HEK293 (cell line): ENCODE results near the gene MNT.

Experiments used
- CTCF ChIA-PET: fragments of 350-600 bp; formaldehyde crosslinking; extraction: SDS; loops from one replicate; lab custom pipeline; 2021; ENCODE audit warnings: antibody characterized with exemption; lab: Yijun Ruan, JAX
- POLR2A ChIA-PET: fragments of 300-600 bp; formaldehyde crosslinking; extraction: SDS; loops from one replicate; lab custom pipeline; 2020; ENCODE audit warnings: antibody characterized with exemption, inconsistent platforms; lab: Yijun Ruan, JAX
- H3K27ac ChIP-seq: fragments of 200-500 bp; sonication (Bioruptor generic); 2 replicates; pipeline ENCODE4 v1.5.1; 2014; ENCODE audit warnings: low read depth, low read length, control low read depth, inconsistent platforms; ENCODE audit errors: extremely low read depth
- H3K36me3 ChIP-seq, 2 experiments: fragments of 200-500 bp in 1 of 2; sonication (Bioruptor generic) in 1 of 2; 1 replicate in 1 of 2; 2 replicates in 1 of 2; pipeline ENCODE4 v1.5.1; 2014 to 2017; ENCODE audit warnings: inconsistent platforms in 2 of 2, low read length in 2 of 2; ENCODE audit not compliant: control insufficient read depth in 2 of 2, insufficient read depth in 1 of 2
- H3K4me1 ChIP-seq: fragments of 200-500 bp; sonication (Bioruptor generic); 2 replicates; pipeline ENCODE4 v1.5.1; 2014; ENCODE audit warnings: mild to moderate bottlenecking, low read length, inconsistent platforms; ENCODE audit not compliant: control insufficient read depth, insufficient read depth
- H3K4me3 ChIP-seq: 2 replicates; pipeline ENCODE4 v1.5.1; 2011; ENCODE audit warnings: low read depth, mild to moderate bottlenecking, control low read depth, low read length, moderate library complexity
- H3K9me3 ChIP-seq: fragments of 200-500 bp; sonication (Bioruptor generic); 2 replicates; pipeline ENCODE4 v1.5.1; 2014; ENCODE audit warnings: low read depth, low read length, inconsistent platforms; ENCODE audit not compliant: control insufficient read depth, insufficient read depth
- HOXD13 ChIP-seq: sonication (generic); formaldehyde crosslinking; IDR thresholded peaks from 2 replicates; pipeline ENCODE4 v1.8.0; 2022; ENCODE audit warnings: missing genetic modification reagents, borderline replicate concordance
- KLF8 ChIP-seq: fragments of 450-650 bp; formaldehyde crosslinking; IDR thresholded peaks from 2 replicates; pipeline ENCODE4 v1.5.1; 2016; ENCODE audit warnings: missing biosample characterization, missing genetic modification characterization
- MZF1 ChIP-seq: fragments of 450-650 bp; formaldehyde crosslinking; IDR thresholded peaks from 2 replicates; pipeline ENCODE4 v1.5.1; 2017; ENCODE audit warnings: missing biosample characterization, missing genetic modification characterization, borderline replicate concordance
- SP3 ChIP-seq: fragments of 450-650 bp; formaldehyde crosslinking; IDR thresholded peaks from 2 replicates; pipeline ENCODE4 v1.5.1; 2016; ENCODE audit warnings: missing biosample characterization, missing genetic modification characterization
- SP7 ChIP-seq: fragments of 450-650 bp; formaldehyde crosslinking; IDR thresholded peaks from 2 replicates; pipeline ENCODE4 v1.5.1; 2016; ENCODE audit warnings: missing biosample characterization, missing genetic modification characterization
- ZNF121 ChIP-seq: fragments of 450-650 bp; formaldehyde crosslinking; IDR thresholded peaks from 2 replicates; pipeline ENCODE4 v1.5.1; 2016; ENCODE audit warnings: missing biosample characterization, missing genetic modification characterization
- ZNF157 ChIP-seq: fragments of 450-650 bp; formaldehyde crosslinking; IDR thresholded peaks from 2 replicates; pipeline ENCODE4 v1.5.1; 2016; ENCODE audit warnings: missing biosample characterization, missing genetic modification characterization
- ZNF184 ChIP-seq: fragments of 450-650 bp; IDR thresholded peaks from 2 replicates; pipeline ENCODE4 v1.5.1; 2018; ENCODE audit warnings: missing biosample characterization, mild to moderate bottlenecking, missing genetic modification characterization
- ZNF274 ChIP-seq, 2 experiments: fragments of 200-500 bp in 1 of 2; fragments of 450-650 bp in 1 of 2; sonication (Bioruptor generic) in 1 of 2; formaldehyde crosslinking in 1 of 2; IDR thresholded peaks; 2 replicates each; pipeline versions ENCODE4 v1.5.1 to v1.6.1; 2014 to 2016; ENCODE audit warnings: borderline replicate concordance in 1 of 2, inconsistent platforms in 1 of 2, low read length in 1 of 2, missing biosample characterization in 1 of 2, missing genetic modification characterization in 1 of 2
- ZNF354C ChIP-seq: fragments of 450-650 bp; formaldehyde crosslinking; IDR thresholded peaks from 2 replicates; pipeline ENCODE4 v1.5.1; 2016; ENCODE audit warnings: missing biosample characterization, missing genetic modification characterization, low read depth, borderline replicate concordance
- ZNF37A ChIP-seq: fragments of 450-650 bp; IDR thresholded peaks from 2 replicates; pipeline ENCODE4 v1.5.1; 2018; ENCODE audit warnings: missing biosample characterization, missing genetic modification characterization
- ZNF416 ChIP-seq: fragments of 450-650 bp; formaldehyde crosslinking; IDR thresholded peaks from 2 replicates; pipeline ENCODE4 v1.5.1; 2016; ENCODE audit warnings: missing biosample characterization, missing genetic modification characterization
- ZNF521 ChIP-seq: fragments of 450-650 bp; formaldehyde crosslinking; IDR thresholded peaks from 2 replicates; pipeline ENCODE4 v1.5.1; 2017; ENCODE audit warnings: missing biosample characterization, mild to moderate bottlenecking, missing genetic modification characterization
- ZNF561 ChIP-seq: fragments of 450-650 bp; IDR thresholded peaks from 2 replicates; pipeline ENCODE4 v1.5.1; 2018; ENCODE audit warnings: missing biosample characterization, missing genetic modification characterization, borderline replicate concordance
- ZNF610 ChIP-seq: fragments of 450-650 bp; formaldehyde crosslinking; IDR thresholded peaks from 2 replicates; pipeline ENCODE4 v1.5.1; 2016; ENCODE audit warnings: missing biosample characterization, missing genetic modification characterization, borderline replicate concordance
- ZNF692 ChIP-seq: fragments of 450-650 bp; formaldehyde crosslinking; IDR thresholded peaks from 2 replicates; pipeline ENCODE4 v1.5.1; 2016; ENCODE audit warnings: missing biosample characterization, missing genetic modification characterization
- ZNF791 ChIP-seq: fragments of 450-650 bp; formaldehyde crosslinking; IDR thresholded peaks from 2 replicates; pipeline ENCODE4 v1.5.1; 2016; ENCODE audit warnings: missing biosample characterization, missing genetic modification characterization
- ZNF792 ChIP-seq: fragments of 450-650 bp; formaldehyde crosslinking; IDR thresholded peaks from 2 replicates; pipeline ENCODE4 v1.5.1; 2016; ENCODE audit warnings: missing biosample characterization, missing genetic modification characterization
- ZNF830 ChIP-seq: fragments of 450-650 bp; IDR thresholded peaks from 2 replicates; pipeline ENCODE4 v1.5.0; 2018; ENCODE audit warnings: missing biosample characterization, missing genetic modification characterization, low read depth, mild to moderate bottlenecking, moderate library complexity
- ZXDB ChIP-seq: fragments of 450-650 bp; formaldehyde crosslinking; IDR thresholded peaks from 2 replicates; pipeline ENCODE4 v1.5.1; 2016; ENCODE audit warnings: missing biosample characterization, missing genetic modification characterization
- TF ChIP-seq, protein P1 (sequence below): fragments of 450-650 bp; formaldehyde crosslinking; IDR thresholded peaks from 2 replicates; pipeline ENCODE4 v1.5.1; 2016; ENCODE audit warnings: missing biosample characterization, missing genetic modification characterization

Gene MNT

DNA sequence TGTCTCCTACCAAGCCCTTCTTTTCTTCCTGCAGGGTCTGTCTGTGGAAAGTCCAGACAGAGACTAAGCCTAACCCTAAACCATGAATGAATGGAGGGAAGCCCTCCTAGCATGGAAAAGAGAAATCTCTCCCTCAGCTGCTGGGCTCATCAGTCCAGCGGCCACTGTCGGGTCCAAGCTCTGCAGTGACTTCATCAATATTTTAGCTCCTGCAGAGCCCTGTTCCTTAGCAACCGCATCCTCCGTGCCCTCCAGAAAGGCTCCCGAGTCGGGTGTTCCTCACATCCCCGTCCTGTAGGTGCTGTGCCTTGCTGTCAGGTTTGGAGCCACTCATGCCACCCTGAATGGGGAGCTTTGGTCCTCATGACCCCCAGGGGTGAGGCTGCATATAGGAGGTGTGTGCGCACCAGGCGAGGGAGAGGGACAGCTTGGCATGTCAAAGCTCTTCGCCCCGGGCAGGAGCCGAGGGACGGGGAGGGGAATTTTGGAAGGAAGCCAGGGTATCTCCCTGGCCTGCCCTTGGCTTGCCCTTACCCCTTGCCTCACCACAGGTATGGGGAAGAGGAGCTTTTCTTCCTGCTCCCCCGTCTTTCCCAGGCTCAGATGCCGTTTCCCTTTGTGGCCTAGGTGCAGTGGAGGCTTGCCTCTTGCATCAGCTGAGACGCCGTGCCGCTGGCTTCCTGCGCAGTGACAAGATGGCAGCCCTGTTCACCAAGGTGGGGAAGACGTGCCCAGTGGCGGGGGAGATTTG, 39.7 kb downstream of the MNT start:
- CTCF ChIA-PET = interaction anchor here (0.6 to 3.3 kb wide), 8 partner anchors 8 to 308 kb away, joined by 3 to 14 read pairs (median 6); partner anchors contain the start of gene TSR1
- peaks cover 0 to 40% of the 10 kb centered on the region in 2 experiments; a peak in 1 of 3 replicates for H3K36me3 ChIP-seq
- no peaks in the 10 kb centered on the region for H3K9me3 ChIP-seq
- no peak overlapping the region for H3K4me3 ChIP-seq
- POLR2A ChIA-PET = interaction anchor here (0.5 to 3.0 kb wide), 4 partner anchors 10 to 491 kb away, joined by 4 to 10 read pairs (median 8); partner anchors contain the start of gene TSR1
- TF ChIP-seq ZNF37A (tag by site-specific recombination) (no peak), ZNF354C (tag by site-specific recombination) (no peak), HOXD13 (no peak), ZXDB (tag by site-specific recombination) (no peak), ZNF561 (no peak), ZNF184 (tag by site-specific recombination) (no peak), ZNF416 (tag by site-specific recombination) (no peak), ZNF792 (tag by site-specific recombination) (no peak), ZNF692 (no peak), ZNF274 (IDR thresholded peaks at IDR 0.05; ENCODE audit: low read length) (no peak), ZNF274 (tag by site-specific recombination; IDR thresholded peaks at IDR 0.05; ENCODE audit: borderline replicate concordance) (no peak), KLF8 (no peak), SP3 (tag by site-specific recombination) (no peak), ZNF521 (tag by site-specific recombination) (no peak), MZF1 (tag by site-specific recombination) (no peak), ZNF157 (tag by site-specific recombination) (no peak)
- TF ChIP-seq, all 188 proteins: peak for 0
- peaks cover 9% of the 10 kb centered on the region for H3K4me1 ChIP-seq
- no peak overlapping the region for H3K27ac ChIP-seq

DNA sequence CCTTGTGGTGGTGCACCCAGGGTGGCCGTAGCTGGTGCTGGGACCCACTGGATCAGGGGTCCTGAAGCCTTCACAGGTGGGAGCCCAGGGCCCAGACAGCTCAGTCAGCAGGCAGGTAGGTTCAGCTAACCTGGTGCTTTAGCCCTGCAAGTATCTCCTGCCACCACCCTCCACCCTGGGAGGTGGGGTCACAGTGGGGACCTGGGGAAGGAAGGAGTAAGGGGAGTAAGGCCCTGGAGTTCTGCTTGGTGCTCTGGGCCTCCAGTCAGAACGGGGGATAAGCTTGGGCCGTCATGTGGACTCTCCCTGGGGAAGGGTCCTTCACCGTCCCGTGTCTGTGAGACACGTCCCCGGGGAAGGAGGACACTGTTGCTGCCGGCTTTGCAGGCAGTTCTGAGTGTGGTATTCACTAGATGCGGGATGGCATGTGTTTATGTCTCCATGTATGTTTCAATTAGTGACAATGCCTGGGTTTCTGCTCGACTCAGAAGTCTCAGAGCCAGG, 42.9 kb downstream of the MNT start:
- Histone ChIP-seq H3K4me1 (peaks cover 9% of the 10 kb centered on the region), H3K4me3 (no peak overlapping the region), H3K27ac (no peak overlapping the region), H3K9me3 (no peaks in the 10 kb centered on the region), H3K36me3 (peaks cover 0 to 12% of the 10 kb centered on the region in 2 experiments; a peak in 1 of 3 replicates)
- ChIA-PET CTCF (interaction anchor here (0.8 to 3.3 kb wide), 6 partner anchors 9 to 58 kb away, joined by 3 to 14 read pairs (median 8); no protein-coding TSS in a partner anchor), POLR2A (interaction anchor here (0.7 to 2.0 kb wide), 3 partner anchors 22 to 69 kb away, joined by 3 to 6 read pairs (median 5); partner anchors contain the start of genes SRR and TSR1)
- no peak for TF ChIP-seq SP7
- TF ChIP-seq ZNF791 (tag by site-specific recombination) = no peak
- no peak for TF ChIP-seq ZNF610 (tag by site-specific recombination)
- no peak for TF ChIP-seq ZNF121
- TF ChIP-seq, protein P1, sequence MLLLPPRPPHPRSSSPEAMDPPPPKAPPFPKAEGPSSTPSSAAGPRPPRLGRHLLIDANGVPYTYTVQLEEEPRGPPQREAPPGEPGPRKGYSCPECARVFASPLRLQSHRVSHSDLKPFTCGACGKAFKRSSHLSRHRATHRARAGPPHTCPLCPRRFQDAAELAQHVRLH (tag by site-specific recombination) = no peak
- no peak for TF ChIP-seq ZNF830
